Astrocyte of the cerebellum (primary cell): ENCODE results near the gene COPS2.

Experiments
- DNase-seq: peaks from one replicate; pipeline ENCODE4 v3.0.0-alpha.2; 2011; ENCODE audit warnings: low read depth
- H3K4me3 ChIP-seq: 2 replicates; pipeline ENCODE4 v1.5.1; 2011; ENCODE audit warnings: mild to moderate bottlenecking, low read depth, low read length, moderate library complexity
- CTCF ChIP-seq: IDR thresholded peaks from 2 replicates; pipeline ENCODE4 v1.5.1; 2012; ENCODE audit warnings: low read length, low read depth, moderate library complexity, mild to moderate bottlenecking; ENCODE audit errors: missing control alignments
- in situ Hi-C: cut with HindIII; loops from 2 replicates; pipeline ENCODE4 v1.10.0; 2017; ENCODE audit warnings: low sequenced_read_pairs

Gene COPS2

GRCh38 chr15:49163678-49164077 is 8.3 kb upstream of the COPS2 start:
- in situ Hi-C loops, result no loop called here
- TF ChIP-seq CTCF, result no peak

GRCh38 chr15:49155834-49156627 is 632 bp upstream of the COPS2 start:
- peak overlapping the region; percentile 98 for H3K4me3 ChIP-seq
- no peak for TF ChIP-seq CTCF
- DNase-seq, result no peak
- in situ Hi-C loops, result no loop called here

More at GRCh38 chr15:49163678-49164077, 8.3 kb upstream of the COPS2 start:
- DNase-seq, result no peak
- H3K4me3 ChIP-seq, result no peak overlapping the region

GRCh38 chr15:49154799-49155109 is 645 bp downstream of the COPS2 start:
- DNase-seq, result no peak
- peak overlapping the region; percentile 98 for H3K4me3 ChIP-seq
- TF ChIP-seq CTCF, result no peak
- in situ Hi-C loops, result no loop called here

- in situ Hi-C loops, result no loop called here
- TF ChIP-seq CTCF, result no peak
Observed at GRCh38 chr15:49154359-49154758, 1.0 kb downstream of the COPS2 start.

GRCh38 chr15:49152552-49153312 is 2.7 kb downstream of the COPS2 start:
- DNase-seq, result no peak
- in situ Hi-C loops, result no loop called here
- no peak for TF ChIP-seq CTCF
- no peak overlapping the region for H3K4me3 ChIP-seq

More at GRCh38 chr15:49154359-49154758, 1.0 kb downstream of the COPS2 start:
- no peak for DNase-seq
- H3K4me3 ChIP-seq, result peak overlapping the region; percentile 98

GRCh38 chr15:49151831-49152230 is 3.6 kb downstream of the COPS2 start:
- no peak overlapping the region for H3K4me3 ChIP-seq
- no peak for DNase-seq
- in situ Hi-C loops, result no loop called here
- TF ChIP-seq CTCF, result no peak
